ENCODE measurements around the gene NKIRAS2. TPM values are rescaled to one million over a fixed set of nuclear protein-coding genes. Genes with fewer than 3 reads are reported as not detected.

Gene NKIRAS2
- 17.9 and 23.4 TPM in 2 replicates for total RNA-seq

GRCh38 chr17:42019509-42020404 lies at the start of gene NKIRAS2:
Gene NKIRAS2, plus strand, starts transcription at chr17:42020090. Its CDS starts 1,488 bp downstream, at chr17:42021578.

DNA sequence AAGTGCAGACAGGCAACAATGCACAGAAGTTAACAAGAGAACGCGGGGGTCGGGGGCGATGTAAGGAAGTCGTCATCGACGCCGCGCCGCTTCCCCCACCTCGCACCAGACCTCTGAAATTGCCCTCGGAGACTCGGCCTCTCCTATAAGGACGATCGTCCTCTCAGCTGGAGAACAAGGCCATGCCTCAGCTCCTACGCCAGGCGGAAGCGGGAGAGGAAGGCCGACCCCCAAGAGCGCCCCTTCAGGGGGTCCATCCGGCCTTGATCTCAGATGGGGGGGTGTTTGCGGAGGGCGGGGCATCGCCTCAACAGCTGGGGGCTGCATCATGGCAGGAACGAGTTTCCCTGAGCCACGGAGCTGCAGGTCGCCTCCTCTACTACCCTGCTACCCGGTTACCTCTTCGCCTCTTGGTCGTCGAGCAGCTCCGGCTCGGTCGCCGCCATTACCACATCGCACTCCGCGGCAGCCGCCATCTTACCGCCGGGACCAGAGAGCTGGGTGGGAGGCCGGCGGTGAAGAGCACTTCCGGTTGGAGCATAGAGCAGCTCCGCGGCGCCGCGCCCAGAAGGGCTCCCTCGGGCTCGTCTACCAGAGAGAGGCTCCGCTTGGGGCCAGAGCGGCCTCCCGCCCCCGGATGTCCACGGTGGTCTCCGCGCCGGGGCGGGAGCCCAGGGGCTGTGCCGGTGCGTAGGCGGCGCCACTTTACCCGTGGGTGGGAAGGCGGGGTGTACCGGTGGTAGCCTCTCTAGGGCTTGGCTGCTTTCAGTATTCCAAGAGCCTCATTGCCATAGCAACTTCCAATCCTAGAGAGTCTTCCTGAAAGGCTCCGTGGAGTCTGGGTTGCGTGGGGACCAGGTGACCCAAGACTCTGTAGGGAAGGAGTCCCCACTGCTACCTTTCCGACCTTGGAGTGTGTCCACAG lies 2.7 kb upstream of the NKIRAS2 start, which contains the start of gene DNAJC7:
Gene DNAJC7, minus strand, starts transcription at position 499 of the 925 bp plus-strand sequence. Its CDS starts 23 bp downstream, at position 476.

DNA sequence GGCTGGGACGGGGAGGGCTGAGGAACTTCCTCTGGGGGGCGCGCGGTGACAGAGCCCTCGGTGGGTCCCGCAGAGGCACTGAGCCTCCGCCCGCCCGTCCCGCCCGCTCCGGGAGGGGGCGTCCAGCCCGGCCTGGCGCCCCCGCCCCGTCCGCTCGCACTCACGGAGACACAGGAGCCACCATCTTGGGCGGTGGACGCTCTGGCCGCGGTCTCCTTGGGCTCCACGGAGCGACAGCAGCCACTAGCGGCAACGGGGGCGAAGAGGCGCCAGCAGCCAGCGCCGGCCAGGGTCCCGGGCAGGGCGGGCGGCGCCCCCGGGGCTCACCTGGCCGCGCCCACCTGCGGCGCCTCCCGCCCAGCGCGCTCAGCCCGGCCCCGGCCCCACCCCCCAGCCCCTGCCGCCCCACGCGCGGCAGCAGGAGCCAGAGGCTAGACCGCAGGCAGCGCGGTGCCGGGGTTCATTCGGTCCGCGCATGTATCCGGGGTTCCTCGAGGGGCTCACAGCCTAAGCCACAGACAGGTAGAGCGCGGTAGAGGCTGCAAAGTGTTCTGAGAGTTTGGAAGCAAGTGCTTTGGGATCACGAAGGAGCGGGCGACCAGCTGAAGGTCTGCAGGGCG lies 30.6 kb downstream of the NKIRAS2 start, which contains the start of gene C17orf113:
Gene C17orf113, minus strand, starts transcription at position 209 of the 620 bp plus-strand sequence. CDS start 7,225 bp downstream, outside the sequence.

Other genes with a start within 250 kb of the NKIRAS2 start
- gene JUP, start 233.4 kb upstream of the NKIRAS2 start, total RNA-seq: 606 and 732 TPM in 2 replicates
- gene P3H4, start 208.1 kb upstream of the NKIRAS2 start, total RNA-seq: 49.9 and 62.7 TPM in 2 replicates
- gene FKBP10, start 207.1 kb upstream of the NKIRAS2 start, total RNA-seq: 92.1 and 146 TPM in 2 replicates
- 51.8 and 82.3 TPM in 2 replicates for gene NT5C3B, start 183.9 kb upstream of the NKIRAS2 start, total RNA-seq
- not detected in 2 replicates for gene KLHL10, start 182.3 kb upstream of the NKIRAS2 start, total RNA-seq
- 30.6 and 40.3 TPM in 2 replicates for gene KLHL11, start 154.7 kb upstream of the NKIRAS2 start, total RNA-seq
- 106 and 230 TPM in 2 replicates for gene ACLY, start 101.1 kb upstream of the NKIRAS2 start, total RNA-seq
- gene ODAD4, start 89.5 kb upstream of the NKIRAS2 start, total RNA-seq: 0.72 TPM in 1 of 2 replicates, not detected in the other
- gene CNP, start 53.3 kb upstream of the NKIRAS2 start, total RNA-seq: 22.0 and 36.4 TPM in 2 replicates
- 41.1 and 48.0 TPM in 2 replicates for gene DNAJC7, start 2.7 kb upstream of the NKIRAS2 start, total RNA-seq
- 0.48 and 0.64 TPM in 2 replicates for gene C17orf113, start 30.5 kb downstream of the NKIRAS2 start, total RNA-seq
- gene ZNF385C, start 78.4 kb downstream of the NKIRAS2 start, total RNA-seq: under 0.01 TPM in 1 of 2 replicates, not detected in the other
- 6.0 and 10.8 TPM in 2 replicates for gene DHX58, start 92.6 kb downstream of the NKIRAS2 start, total RNA-seq
- gene KAT2A, start 101.3 kb downstream of the NKIRAS2 start, total RNA-seq: 10.9 and 12.5 TPM in 2 replicates
- gene HSPB9, start 102.7 kb downstream of the NKIRAS2 start, total RNA-seq: not detected in 2 replicates
- gene RAB5C, start 134.9 kb downstream of the NKIRAS2 start, total RNA-seq: 48.2 and 67.5 TPM in 2 replicates
- 0.21 TPM in 1 of 2 replicates, not detected in the other for gene KCNH4, start 161.1 kb downstream of the NKIRAS2 start, total RNA-seq
- not detected in 2 replicates for gene HCRT, start 165.4 kb downstream of the NKIRAS2 start, total RNA-seq
- gene GHDC, start 174.4 kb downstream of the NKIRAS2 start, total RNA-seq: 11.3 and 12.8 TPM in 2 replicates